Sigmoid colon (tissue), 4 donors: ENCODE measurements around the gene EFHD1.
"Not testable (repeated sequence)": the region's sequence is repeated elsewhere in the genome, so short reads cannot be mapped to it uniquely, and the experiment has no call there.

Experiments
- EP300 ChIP-seq, 4 donors: sonication (generic); formaldehyde crosslinking; IDR thresholded peaks; one replicate each; pipeline ENCODE4 v1.6.1; 2017; ENCODE audit warnings: antibody characterized with exemption in 4 of 4
- POLR2AphosphoS5 ChIP-seq, 4 donors: sonication (generic); formaldehyde crosslinking; IDR thresholded peaks; one replicate each; pipeline ENCODE4 v1.6.1; 2017; ENCODE audit warnings: antibody characterized with exemption in 4 of 4
- TF ChIP-seq, protein P1 (sequence below), 4 experiments: fragments of 450-650 bp in 3 of 4; fragments of 200-600 bp in 1 of 4; IDR thresholded peaks; one replicate each; pipeline ENCODE4 v1.5.1; 2016 to 2019; ENCODE audit warnings: antibody characterized with exemption in 4 of 4, mild to moderate bottlenecking in 3 of 4, moderate library complexity in 2 of 4

DNA sequence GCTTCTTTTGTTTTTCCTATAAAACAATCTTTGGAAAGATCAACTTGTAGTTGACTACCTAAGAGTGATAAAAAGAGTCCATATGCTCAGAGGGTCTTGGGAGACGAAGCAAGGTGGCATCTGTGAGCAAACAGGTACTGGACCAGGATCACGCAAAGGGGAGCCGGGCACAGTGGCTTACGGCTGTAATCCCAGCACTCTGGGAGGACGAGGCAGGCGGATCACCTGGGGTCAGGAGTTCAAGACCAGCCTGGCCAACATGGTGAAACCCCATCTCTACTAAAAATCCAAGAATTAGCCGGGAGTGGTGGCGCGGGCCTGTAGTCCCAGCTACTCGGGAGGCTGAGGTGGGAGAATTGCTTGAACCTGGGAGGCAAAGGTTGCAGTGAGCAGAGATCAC is 2.0 kb downstream of the EFHD1 start:
- TF ChIP-seq, protein P1, sequence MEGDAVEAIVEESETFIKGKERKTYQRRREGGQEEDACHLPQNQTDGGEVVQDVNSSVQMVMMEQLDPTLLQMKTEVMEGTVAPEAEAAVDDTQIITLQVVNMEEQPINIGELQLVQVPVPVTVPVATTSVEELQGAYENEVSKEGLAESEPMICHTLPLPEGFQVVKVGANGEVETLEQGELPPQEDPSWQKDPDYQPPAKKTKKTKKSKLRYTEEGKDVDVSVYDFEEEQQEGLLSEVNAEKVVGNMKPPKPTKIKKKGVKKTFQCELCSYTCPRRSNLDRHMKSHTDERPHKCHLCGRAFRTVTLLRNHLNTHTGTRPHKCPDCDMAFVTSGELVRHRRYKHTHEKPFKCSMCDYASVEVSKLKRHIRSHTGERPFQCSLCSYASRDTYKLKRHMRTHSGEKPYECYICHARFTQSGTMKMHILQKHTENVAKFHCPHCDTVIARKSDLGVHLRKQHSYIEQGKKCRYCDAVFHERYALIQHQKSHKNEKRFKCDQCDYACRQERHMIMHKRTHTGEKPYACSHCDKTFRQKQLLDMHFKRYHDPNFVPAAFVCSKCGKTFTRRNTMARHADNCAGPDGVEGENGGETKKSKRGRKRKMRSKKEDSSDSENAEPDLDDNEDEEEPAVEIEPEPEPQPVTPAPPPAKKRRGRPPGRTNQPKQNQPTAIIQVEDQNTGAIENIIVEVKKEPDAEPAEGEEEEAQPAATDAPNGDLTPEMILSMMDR (IDR thresholded peaks at IDR 0.05) = not testable (repeated sequence)
- not testable (repeated sequence) for TF ChIP-seq POLR2AphosphoS5, EP300 (IDR thresholded peaks at IDR 0.05)
